K562 (cell line): Measurements from ENCODE around the gene TMEM184B.

ENCODE experiments used
- BRD9 ChIP-seq: fragments of 450-650 bp; IDR thresholded peaks from 2 replicates; pipeline ENCODE4 v1.6.1; 2018; ENCODE audit warnings: low read depth; ENCODE audit not compliant: partially characterized antibody
- CHD2 ChIP-seq: IDR thresholded peaks from 2 replicates; pipeline ENCODE4 v1.6.1; 2011; ENCODE audit warnings: low read depth, low read length
- MTA3 ChIP-seq: fragments of 450-650 bp; formaldehyde crosslinking; IDR thresholded peaks from 2 replicates; pipeline ENCODE4 v1.6.1; 2017; ENCODE audit warnings: mild to moderate bottlenecking, borderline replicate concordance
- POLR2AphosphoS5 ChIP-seq: IDR thresholded peaks from 2 replicates; pipeline ENCODE4 v1.6.1; 2011; ENCODE audit warnings: mild to moderate bottlenecking, low read depth, low read length, moderate library complexity; ENCODE audit not compliant: control insufficient read depth, insufficient read depth
- RBM39 ChIP-seq: fragments of 200-400 bp; formaldehyde crosslinking; optimal IDR thresholded peaks from 2 replicates; pipeline ENCODE3; 2018; ENCODE audit warnings: low read depth, low read length
- STAG1 ChIP-seq: sonication (generic); formaldehyde crosslinking; IDR thresholded peaks from 2 replicates; pipeline ENCODE4 v1.5.0; 2020; ENCODE audit warnings: missing genetic modification reagents, borderline replicate concordance
- STAT5B ChIP-seq: fragments of 250-450 bp; sonication (Bioruptor Pico); IDR thresholded peaks from 2 replicates; pipeline ENCODE4 v1.8.0; 2021; ENCODE audit warnings: mild to moderate bottlenecking, inconsistent platforms
- TF ChIP-seq, protein P1 (sequence below): sonication (generic); formaldehyde crosslinking; IDR thresholded peaks from 2 replicates; pipeline ENCODE4 v1.8.1; 2022; ENCODE audit warnings: missing genetic modification reagents
- TF ChIP-seq, protein P2 (sequence below), 3 experiments: IDR thresholded peaks in 2 of 3; conservative IDR thresholded peaks in 1 of 3; 2 replicates each; pipeline ENCODE4 v1.5.1; 2011 to 2012; ENCODE audit warnings: low read length in 3 of 3, mild to moderate bottlenecking in 3 of 3, control low read depth in 2 of 3, improper control_type of control experiment in 1 of 3, inconsistent platforms in 1 of 3, low read depth in 1 of 3, mixed read lengths in 1 of 3, moderate library complexity in 1 of 3; ENCODE audit not compliant: insufficient read depth in 2 of 3
- TF ChIP-seq, protein P3 (sequence below): sonication (generic); formaldehyde crosslinking; IDR thresholded peaks from 2 replicates; pipeline ENCODE4 v1.8.0; 2022; ENCODE audit warnings: mild to moderate bottlenecking, low read depth, missing genetic modification reagents
- TF ChIP-seq, protein P4 (sequence below): conservative IDR thresholded peaks from 2 replicates; pipeline ENCODE4 v1.6.1; 2011; ENCODE audit warnings: low read depth, mild to moderate bottlenecking, low read length; ENCODE audit not compliant: control insufficient read depth

DNA sequence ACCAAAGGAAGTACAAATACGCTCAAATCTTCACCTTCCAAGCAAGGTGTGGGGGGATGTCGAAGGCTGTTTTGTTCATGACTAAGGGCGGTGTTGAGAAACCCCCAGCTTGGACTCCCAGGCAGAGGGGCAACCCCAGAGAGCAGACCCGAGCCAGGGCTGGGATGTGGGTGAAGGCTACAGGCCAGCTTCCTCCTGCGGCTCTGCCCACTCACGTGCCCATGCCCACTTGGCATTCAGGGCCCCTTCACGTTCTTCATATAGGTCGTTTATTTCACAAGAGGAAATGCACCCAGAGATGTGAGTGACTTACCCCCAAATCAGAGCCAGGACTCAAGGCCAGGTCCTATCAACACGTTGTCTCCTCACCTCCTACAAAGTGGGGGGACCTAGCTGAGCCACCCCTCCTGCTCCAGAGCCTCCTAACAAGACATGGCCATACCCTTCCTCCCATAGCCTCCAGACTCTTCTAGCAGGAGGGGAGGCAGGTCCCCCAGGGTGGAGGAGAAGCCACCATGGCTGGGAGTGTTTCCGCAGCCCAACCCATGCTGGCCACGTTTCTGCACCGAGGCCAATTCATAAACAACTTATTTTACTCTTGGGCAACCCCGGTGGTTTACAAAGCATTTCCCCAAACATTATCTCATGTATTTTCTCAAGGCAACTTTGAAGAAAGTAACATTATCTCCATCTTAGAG lies 22.0 kb downstream of the TMEM184B start:
- TF ChIP-seq POLR2AphosphoS5 (no peak), CHD2 (no peak), STAT5B (CRISPR knock-in tag) (no peak), STAG1 (CRISPR knock-in tag) (no peak), MTA3 (no peak), RBM39 (no peak), BRD9 (no peak)
- TF ChIP-seq, protein P1, sequence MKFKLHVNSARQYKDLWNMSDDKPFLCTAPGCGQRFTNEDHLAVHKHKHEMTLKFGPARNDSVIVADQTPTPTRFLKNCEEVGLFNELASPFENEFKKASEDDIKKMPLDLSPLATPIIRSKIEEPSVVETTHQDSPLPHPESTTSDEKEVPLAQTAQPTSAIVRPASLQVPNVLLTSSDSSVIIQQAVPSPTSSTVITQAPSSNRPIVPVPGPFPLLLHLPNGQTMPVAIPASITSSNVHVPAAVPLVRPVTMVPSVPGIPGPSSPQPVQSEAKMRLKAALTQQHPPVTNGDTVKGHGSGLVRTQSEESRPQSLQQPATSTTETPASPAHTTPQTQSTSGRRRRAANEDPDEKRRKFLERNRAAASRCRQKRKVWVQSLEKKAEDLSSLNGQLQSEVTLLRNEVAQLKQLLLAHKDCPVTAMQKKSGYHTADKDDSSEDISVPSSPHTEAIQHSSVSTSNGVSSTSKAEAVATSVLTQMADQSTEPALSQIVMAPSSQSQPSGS (CRISPR knock-in tag), result no peak
- TF ChIP-seq, protein P2, sequence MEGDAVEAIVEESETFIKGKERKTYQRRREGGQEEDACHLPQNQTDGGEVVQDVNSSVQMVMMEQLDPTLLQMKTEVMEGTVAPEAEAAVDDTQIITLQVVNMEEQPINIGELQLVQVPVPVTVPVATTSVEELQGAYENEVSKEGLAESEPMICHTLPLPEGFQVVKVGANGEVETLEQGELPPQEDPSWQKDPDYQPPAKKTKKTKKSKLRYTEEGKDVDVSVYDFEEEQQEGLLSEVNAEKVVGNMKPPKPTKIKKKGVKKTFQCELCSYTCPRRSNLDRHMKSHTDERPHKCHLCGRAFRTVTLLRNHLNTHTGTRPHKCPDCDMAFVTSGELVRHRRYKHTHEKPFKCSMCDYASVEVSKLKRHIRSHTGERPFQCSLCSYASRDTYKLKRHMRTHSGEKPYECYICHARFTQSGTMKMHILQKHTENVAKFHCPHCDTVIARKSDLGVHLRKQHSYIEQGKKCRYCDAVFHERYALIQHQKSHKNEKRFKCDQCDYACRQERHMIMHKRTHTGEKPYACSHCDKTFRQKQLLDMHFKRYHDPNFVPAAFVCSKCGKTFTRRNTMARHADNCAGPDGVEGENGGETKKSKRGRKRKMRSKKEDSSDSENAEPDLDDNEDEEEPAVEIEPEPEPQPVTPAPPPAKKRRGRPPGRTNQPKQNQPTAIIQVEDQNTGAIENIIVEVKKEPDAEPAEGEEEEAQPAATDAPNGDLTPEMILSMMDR (IDR thresholded peaks at IDR 0.05 in 2 of 3, conservative IDR thresholded peaks at IDR 0.05 in 1 of 3; ENCODE audit: insufficient read depth in 2 of 3, low read depth in 1 of 3, low read length in 3 of 3), result no peak
- TF ChIP-seq, protein P3, sequence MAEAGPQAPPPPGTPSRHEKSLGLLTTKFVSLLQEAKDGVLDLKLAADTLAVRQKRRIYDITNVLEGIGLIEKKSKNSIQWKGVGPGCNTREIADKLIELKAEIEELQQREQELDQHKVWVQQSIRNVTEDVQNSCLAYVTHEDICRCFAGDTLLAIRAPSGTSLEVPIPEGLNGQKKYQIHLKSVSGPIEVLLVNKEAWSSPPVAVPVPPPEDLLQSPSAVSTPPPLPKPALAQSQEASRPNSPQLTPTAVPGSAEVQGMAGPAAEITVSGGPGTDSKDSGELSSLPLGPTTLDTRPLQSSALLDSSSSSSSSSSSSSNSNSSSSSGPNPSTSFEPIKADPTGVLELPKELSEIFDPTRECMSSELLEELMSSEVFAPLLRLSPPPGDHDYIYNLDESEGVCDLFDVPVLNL (CRISPR knock-in tag), result no peak
- TF ChIP-seq, protein P4, sequence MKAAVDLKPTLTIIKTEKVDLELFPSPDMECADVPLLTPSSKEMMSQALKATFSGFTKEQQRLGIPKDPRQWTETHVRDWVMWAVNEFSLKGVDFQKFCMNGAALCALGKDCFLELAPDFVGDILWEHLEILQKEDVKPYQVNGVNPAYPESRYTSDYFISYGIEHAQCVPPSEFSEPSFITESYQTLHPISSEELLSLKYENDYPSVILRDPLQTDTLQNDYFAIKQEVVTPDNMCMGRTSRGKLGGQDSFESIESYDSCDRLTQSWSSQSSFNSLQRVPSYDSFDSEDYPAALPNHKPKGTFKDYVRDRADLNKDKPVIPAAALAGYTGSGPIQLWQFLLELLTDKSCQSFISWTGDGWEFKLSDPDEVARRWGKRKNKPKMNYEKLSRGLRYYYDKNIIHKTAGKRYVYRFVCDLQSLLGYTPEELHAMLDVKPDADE, result no peak
